ENCODE data around the gene CIT.

GRCh38 chr12:119693511-119693910 is 183.6 kb downstream of the CIT start:
- TF ChIP-seq CTCF (IDR thresholded peaks at IDR 0.05) (no peak), POLR2A (IDR thresholded peaks at IDR 0.05) (no peak)

Data from lower leg skin (tissue), 3 donors.